MM.1S (cell line): Measurements from ENCODE around the gene HSF2BP.

Source experiments
- DNase-seq: peaks from one replicate; pipeline ENCODE4 v3.0.0-alpha.2; 2015
- H2AFZ ChIP-seq: fragments of 300-600 bp; sonication (generic); 2 replicates; pipeline ENCODE4 v1.6.0; 2016; ENCODE audit warnings: antibody characterized with exemption, low read length
- H3F3A ChIP-seq: fragments of 300-600 bp; sonication (generic); 2 replicates; pipeline ENCODE4 v1.6.1; 2016; ENCODE audit warnings: mild to moderate bottlenecking, antibody characterized with exemption, low read length, moderate library complexity, mixed read lengths; ENCODE audit not compliant: insufficient read depth
- H3K27ac ChIP-seq: fragments of 300-600 bp; sonication (generic); 2 replicates; pipeline ENCODE4 v1.5.1; 2016; ENCODE audit warnings: mild to moderate bottlenecking, low read length
- H3K27me3 ChIP-seq: fragments of 300-600 bp; sonication (generic); replicated peaks from 2 replicates; pipeline ENCODE4 v1.6.0; 2016; ENCODE audit warnings: low read length; ENCODE audit not compliant: insufficient read depth
- H3K36me3 ChIP-seq: fragments of 300-600 bp; sonication (generic); replicated peaks from 2 replicates; pipeline ENCODE4 v1.6.1; 2016; ENCODE audit warnings: mild to moderate bottlenecking, low read length, mixed read lengths; ENCODE audit not compliant: insufficient read depth
- H3K4me1 ChIP-seq: fragments of 300-600 bp; sonication (generic); 2 replicates; pipeline ENCODE4 v1.6.1; 2016; ENCODE audit warnings: low read length, mixed read lengths
- H3K4me2 ChIP-seq: fragments of 300-600 bp; sonication (generic); 2 replicates; pipeline ENCODE4 v1.6.0; 2016; ENCODE audit warnings: low read depth, low read length
- H3K4me3 ChIP-seq: fragments of 300-600 bp; sonication (generic); 2 replicates; pipeline ENCODE4 v1.5.1; 2016; ENCODE audit warnings: low read length, mixed read lengths
- H3K79me2 ChIP-seq: fragments of 300-600 bp; sonication (generic); 2 replicates; pipeline ENCODE4 v1.6.1; 2016; ENCODE audit warnings: mixed run types, low read length, mixed read lengths
- H3K9ac ChIP-seq: fragments of 300-600 bp; sonication (generic); 2 replicates; pipeline ENCODE4 v1.6.1; 2016; ENCODE audit warnings: low read length, mixed read lengths
- H3K9me2 ChIP-seq: fragments of 300-600 bp; sonication (generic); replicated peaks from 2 replicates; pipeline ENCODE4 v1.6.1; 2016; ENCODE audit warnings: mild to moderate bottlenecking, low read length, mixed read lengths; ENCODE audit not compliant: insufficient read depth
- H3K9me3 ChIP-seq: fragments of 300-600 bp; sonication (generic); replicated peaks from 2 replicates; pipeline ENCODE4 v1.6.1; 2016; ENCODE audit warnings: mild to moderate bottlenecking, low read length, mixed read lengths; ENCODE audit not compliant: insufficient read depth
- H4K20me1 ChIP-seq: fragments of 300-600 bp; sonication (generic); 2 replicates; pipeline ENCODE4 v1.6.1; 2016; ENCODE audit warnings: mild to moderate bottlenecking, low read length, moderate library complexity, mixed read lengths; ENCODE audit not compliant: insufficient read depth
- EZH2 ChIP-seq: fragments of 300-600 bp; sonication (generic); optimal IDR thresholded peaks from 2 replicates; pipeline ENCODE3; 2017; ENCODE audit warnings: low read depth, mild to moderate bottlenecking, antibody characterized with exemption, low read length, mixed read lengths
- EZH2phosphoT487 ChIP-seq: fragments of 300-600 bp; sonication (generic); IDR thresholded peaks from 2 replicates; pipeline ENCODE4 v1.6.1; 2018; ENCODE audit warnings: antibody characterized with exemption, low read length
- TF ChIP-seq, protein P1 (sequence below): fragments of 300-600 bp; sonication (generic); IDR thresholded peaks from 2 replicates; pipeline ENCODE4 v1.5.1; 2016; ENCODE audit warnings: antibody characterized with exemption, low read length, mixed read lengths

The HSF2BP gene

GRCh38 chr21:43611598-43612369 lies 47.5 kb downstream of the HSF2BP start:
- no peaks in the 10 kb centered on the region for H3K27me3 ChIP-seq
- H3K9ac ChIP-seq: peak overlapping the region; percentile 55
- DNase-seq: peak; percentile 91
- TF ChIP-seq, protein P1, sequence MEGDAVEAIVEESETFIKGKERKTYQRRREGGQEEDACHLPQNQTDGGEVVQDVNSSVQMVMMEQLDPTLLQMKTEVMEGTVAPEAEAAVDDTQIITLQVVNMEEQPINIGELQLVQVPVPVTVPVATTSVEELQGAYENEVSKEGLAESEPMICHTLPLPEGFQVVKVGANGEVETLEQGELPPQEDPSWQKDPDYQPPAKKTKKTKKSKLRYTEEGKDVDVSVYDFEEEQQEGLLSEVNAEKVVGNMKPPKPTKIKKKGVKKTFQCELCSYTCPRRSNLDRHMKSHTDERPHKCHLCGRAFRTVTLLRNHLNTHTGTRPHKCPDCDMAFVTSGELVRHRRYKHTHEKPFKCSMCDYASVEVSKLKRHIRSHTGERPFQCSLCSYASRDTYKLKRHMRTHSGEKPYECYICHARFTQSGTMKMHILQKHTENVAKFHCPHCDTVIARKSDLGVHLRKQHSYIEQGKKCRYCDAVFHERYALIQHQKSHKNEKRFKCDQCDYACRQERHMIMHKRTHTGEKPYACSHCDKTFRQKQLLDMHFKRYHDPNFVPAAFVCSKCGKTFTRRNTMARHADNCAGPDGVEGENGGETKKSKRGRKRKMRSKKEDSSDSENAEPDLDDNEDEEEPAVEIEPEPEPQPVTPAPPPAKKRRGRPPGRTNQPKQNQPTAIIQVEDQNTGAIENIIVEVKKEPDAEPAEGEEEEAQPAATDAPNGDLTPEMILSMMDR: peak; percentile 99
- TF ChIP-seq EZH2phosphoT487: no peak
- peak overlapping the region; percentile 30; the same call in 1 of the 2 replicates for H3K4me3 ChIP-seq
- no peaks in the 10 kb centered on the region for H4K20me1 ChIP-seq
- peak overlapping the region; percentile 79 for H3K27ac ChIP-seq
- H2AFZ ChIP-seq: peak overlapping the region; percentile 81
- no peaks in the 10 kb centered on the region for H3K79me2 ChIP-seq
- peaks cover 17% of the 10 kb centered on the region for H3F3A ChIP-seq
- no peaks in the 10 kb centered on the region for H3K9me2 ChIP-seq
- H3K4me1 ChIP-seq: peaks cover 17% of the 10 kb centered on the region
- H3K4me2 ChIP-seq: peak overlapping the region; percentile 64
- no peaks in the 10 kb centered on the region for H3K36me3 ChIP-seq
- no peaks in the 10 kb centered on the region for H3K9me3 ChIP-seq

GRCh38 chr21:43609501-43610340 lies 49.6 kb downstream of the HSF2BP start:
- H3K27me3 ChIP-seq: no peaks in the 10 kb centered on the region
- H2AFZ ChIP-seq: no peak overlapping the region
- no peaks in the 10 kb centered on the region for H3K36me3 ChIP-seq
- no peak overlapping the region for H3K4me3 ChIP-seq
- DNase-seq: no peak
- no peaks in the 10 kb centered on the region for H3K79me2 ChIP-seq
- H3K27ac ChIP-seq: no peak overlapping the region
- H3K4me2 ChIP-seq: no peak overlapping the region
- H3K9ac ChIP-seq: no peak overlapping the region
- no peak for TF ChIP-seq EZH2phosphoT487
- TF ChIP-seq, protein P1: no peak
- H3K9me2 ChIP-seq: no peaks in the 10 kb centered on the region
- peaks cover 17% of the 10 kb centered on the region for H3F3A ChIP-seq
- no peaks in the 10 kb centered on the region for H3K9me3 ChIP-seq
- no peaks in the 10 kb centered on the region for H4K20me1 ChIP-seq
- H3K4me1 ChIP-seq: peaks cover 17% of the 10 kb centered on the region

DNA sequence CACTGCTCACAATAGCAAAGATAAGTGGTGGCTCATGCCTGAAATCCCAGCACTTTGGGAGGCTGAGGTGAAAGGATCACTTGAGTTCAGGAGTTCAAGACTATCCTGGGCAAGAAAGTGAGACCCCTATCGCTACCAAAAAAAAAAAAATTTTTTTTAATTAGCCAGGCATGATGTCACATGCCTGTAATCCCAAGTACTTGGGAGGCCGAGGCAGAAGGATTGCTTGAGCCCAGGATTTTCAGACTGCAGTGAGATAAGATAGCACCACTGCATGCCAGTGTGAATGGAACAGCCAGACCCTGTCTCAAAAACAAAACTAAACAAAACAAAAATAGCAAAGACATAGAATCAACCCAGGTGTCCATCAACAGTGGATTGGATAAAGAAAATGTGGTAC lies 50.6 kb downstream of the HSF2BP start:
- Histone ChIP-seq H3K4me1 (peaks cover 14% of the 10 kb centered on the region), H4K20me1 (no peaks in the 10 kb centered on the region), H2AFZ (no peak overlapping the region), H3K9me2 (no peaks in the 10 kb centered on the region), H3K4me2 (no peak overlapping the region), H3K27me3 (no peaks in the 10 kb centered on the region), H3K27ac (no peak overlapping the region), H3F3A (peaks cover 15% of the 10 kb centered on the region), H3K4me3 (no peak overlapping the region), H3K79me2 (no peaks in the 10 kb centered on the region), H3K9me3 (no peaks in the 10 kb centered on the region), H3K36me3 (no peaks in the 10 kb centered on the region), H3K9ac (no peak overlapping the region)
- DNase-seq: no peak
- TF ChIP-seq, protein P1: no peak
- TF ChIP-seq EZH2phosphoT487 (no peak), EZH2 (no peak)
